Activated CD4-positive, alpha-beta T cell treated with anti-CD3 and anti-CD28 coated beads, Interleukin-2, amount 10 ng/mL, durations not matched to agents 24 days and 14 days (primary cell): ENCODE measurements around the gene TAS2R43. TPM values are rescaled to one million over a fixed set of nuclear protein-coding genes. Genes with fewer than 3 reads are reported as not detected.
"Not testable (repeated sequence)": the region's sequence is repeated elsewhere in the genome, so short reads cannot be mapped to it uniquely, and the experiment has no call there.

ENCODE experiments used
- DNase-seq: peaks from one replicate; pipeline ENCODE4 v3.0.0; 2022
- H3K27ac Mint-ChIP-seq: one replicate; pipeline ENCODE4 v1.8.0; 2022; ENCODE audit warnings: mild to moderate bottlenecking, mixed read lengths
- H3K27me3 Mint-ChIP-seq: one replicate; pipeline ENCODE4 v1.8.0; 2022; ENCODE audit warnings: mixed read lengths
- H3K36me3 Mint-ChIP-seq: one replicate; pipeline ENCODE4 v1.8.0; 2022; ENCODE audit warnings: low read depth, mild to moderate bottlenecking, mixed read lengths
- H3K4me1 Mint-ChIP-seq: one replicate; pipeline ENCODE4 v1.8.0; 2021; ENCODE audit warnings: mixed read lengths
- H3K4me3 Mint-ChIP-seq: one replicate; pipeline ENCODE4 v1.8.0; 2022; ENCODE audit warnings: mild to moderate bottlenecking, moderate library complexity, mixed read lengths
- H3K9me3 Mint-ChIP-seq: one replicate; pipeline ENCODE4 v1.8.0; 2021; ENCODE audit warnings: mixed read lengths
- intact Hi-C: fragments of 100-400 bp; cut with micrococcal nuclease; formaldehyde crosslinking; loops from one replicate; pipeline ENCODE4 v1.15.1; 2023
- total RNA-seq: library from RNA; stranded (reverse); gene quantifications from 2 replicates; pipeline ENCODE4 v1.2.3, GENCODE V29; 2022

The TAS2R43 gene
- total RNA-seq, 1 donor from 2014 or later, result 1.2 TPM

- intact Hi-C loops, result loop anchor here (5.0 kb wide), 1 partner anchor 83 kb away; the partner anchor contains the start of gene SMIM10L1
- no peak for DNase-seq
- Mint-ChIP-seq H3K27ac (no peak overlapping the region), H3K9me3 (no peaks in the 10 kb centered on the region), H3K4me1 (peaks cover 5% of the 10 kb centered on the region), H3K36me3 (peaks cover 19% of the 10 kb centered on the region), H3K4me3 (no peak overlapping the region), H3K27me3 (no peaks in the 10 kb centered on the region)
These were observed 2.9 kb downstream of the TAS2R43 start for GRCh38 chr12:11089246-11089645.

DNA sequence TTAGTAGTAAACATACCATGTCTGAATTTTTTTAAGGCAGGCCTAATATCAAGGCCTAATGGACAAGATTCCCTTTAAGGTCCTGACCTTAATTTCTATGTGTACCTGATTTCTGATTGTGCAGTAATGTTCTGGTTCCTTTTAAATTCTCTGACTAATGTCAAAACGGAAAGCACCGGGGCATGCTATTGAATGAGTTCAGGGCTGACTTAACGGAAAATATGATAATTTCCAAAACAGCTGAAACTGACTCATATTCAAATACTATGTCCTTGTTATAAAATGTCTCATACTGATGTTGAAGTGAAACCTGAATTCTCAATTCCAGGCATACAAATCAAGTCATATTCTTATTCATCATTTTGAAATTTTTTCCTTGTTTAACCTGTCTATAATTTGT, 6.7 kb downstream of the TAS2R43 start:
- Mint-ChIP-seq H3K27me3 (no peaks in the 10 kb centered on the region), H3K36me3 (peaks cover 22% of the 10 kb centered on the region), H3K4me3 (no peak overlapping the region), H3K4me1 (peaks cover 5% of the 10 kb centered on the region), H3K9me3 (peaks cover 8% of the 10 kb centered on the region), H3K27ac (peak overlapping the region; percentile 63)
- DNase-seq, result no peak
- intact Hi-C loops, result loop anchor here (2.0 to 5.0 kb wide), 2 partner anchors 49 to 87 kb away; partner anchors contain the start of genes SMIM10L1 and TAS2R30

GRCh38 chr12:11081987-11082386, 10.1 kb downstream of the TAS2R43 start:
- Mint-ChIP-seq H3K9me3 (peaks cover 8% of the 10 kb centered on the region), H3K27ac (no peak overlapping the region), H3K4me3 (no peak overlapping the region), H3K4me1 (peaks cover 5% of the 10 kb centered on the region), H3K27me3 (no peaks in the 10 kb centered on the region), H3K36me3 (peaks cover 20% of the 10 kb centered on the region)
- intact Hi-C loops, result no loop called here
- DNase-seq, result no peak

GRCh38 chr12:11078246-11078645, 13.9 kb downstream of the TAS2R43 start:
- no peaks in the 10 kb centered on the region for H3K27me3 Mint-ChIP-seq
- intact Hi-C loops, result no loop called here
- DNase-seq, result no peak
- H3K4me1 Mint-ChIP-seq, result peaks cover 3% of the 10 kb centered on the region
- peaks cover 5% of the 10 kb centered on the region for H3K9me3 Mint-ChIP-seq
- H3K36me3 Mint-ChIP-seq, result peaks cover 15% of the 10 kb centered on the region
- no peak overlapping the region for H3K27ac Mint-ChIP-seq
- no peak overlapping the region for H3K4me3 Mint-ChIP-seq

- H3K27me3 Mint-ChIP-seq, result no peaks in the 10 kb centered on the region
- H3K36me3 Mint-ChIP-seq, result peaks cover 13% of the 10 kb centered on the region
- intact Hi-C loops, result no loop called here
- no peak overlapping the region for H3K4me3 Mint-ChIP-seq
- H3K9me3 Mint-ChIP-seq, result no peaks in the 10 kb centered on the region
- H3K4me1 Mint-ChIP-seq, result peaks cover 3% of the 10 kb centered on the region
- H3K27ac Mint-ChIP-seq, result no peak overlapping the region
- no peak for DNase-seq
These were observed 16.5 kb downstream of the TAS2R43 start for GRCh38 chr12:11075642-11076041.

DNA sequence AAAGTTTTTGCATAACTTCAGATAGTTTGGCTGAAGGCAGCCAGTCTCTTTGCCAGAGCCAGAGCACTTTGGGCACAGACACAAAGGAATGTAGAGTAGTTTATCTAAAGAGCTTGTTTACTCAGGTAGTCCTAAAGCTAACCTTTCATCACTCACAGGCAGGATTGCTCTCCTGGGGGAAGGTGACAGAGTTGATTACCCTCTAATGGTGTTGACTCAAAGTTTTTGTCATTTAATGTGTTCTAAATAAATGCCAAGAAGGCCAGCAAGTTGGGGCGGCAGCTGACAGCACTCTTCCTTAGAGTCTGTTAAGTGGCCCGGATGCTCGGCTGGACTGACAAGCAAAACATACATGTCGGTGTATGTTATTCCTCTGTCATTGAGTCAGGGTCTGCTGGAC, 20.7 kb downstream of the TAS2R43 start:
- intact Hi-C loops, result loop anchor here (5.0 kb wide), 1 partner anchor 54 kb away; no protein-coding TSS in a partner anchor

DNA sequence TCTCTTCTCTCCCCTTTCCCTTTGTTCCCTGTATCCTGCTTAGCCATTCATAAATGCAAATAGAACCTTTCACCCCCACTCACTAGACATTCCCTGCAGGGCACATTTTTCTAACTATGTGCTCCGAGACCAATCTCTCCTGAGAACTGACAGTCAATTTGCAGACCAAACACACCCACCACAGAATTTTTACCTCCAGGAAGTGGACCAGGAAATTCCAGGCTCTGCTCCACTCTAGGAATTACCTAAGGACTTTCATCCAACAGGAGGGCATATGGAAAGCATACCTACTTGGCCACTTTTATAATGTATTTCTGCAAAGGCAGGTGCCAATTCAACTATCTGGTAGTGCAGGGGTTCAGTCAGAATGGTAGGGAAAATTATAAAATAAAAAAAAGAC, 21.1 kb downstream of the TAS2R43 start:
- DNase-seq, result no peak
- Mint-ChIP-seq H3K4me1 (peaks cover 3% of the 10 kb centered on the region), H3K9me3 (no peaks in the 10 kb centered on the region), H3K36me3 (peaks cover 18% of the 10 kb centered on the region), H3K27ac (no peak overlapping the region), H3K4me3 (no peak overlapping the region), H3K27me3 (no peaks in the 10 kb centered on the region)
- intact Hi-C loops, result loop anchor here (5.0 kb wide), 1 partner anchor 54 kb away; no protein-coding TSS in a partner anchor

More for the DNA sequence above, 20.7 kb downstream of the TAS2R43 start:
- Mint-ChIP-seq H3K27me3 (no peaks in the 10 kb centered on the region), H3K27ac (no peak overlapping the region), H3K36me3 (peaks cover 18% of the 10 kb centered on the region), H3K4me3 (no peak overlapping the region), H3K4me1 (peaks cover 3% of the 10 kb centered on the region), H3K9me3 (no peaks in the 10 kb centered on the region)
- no peak for DNase-seq

DNA sequence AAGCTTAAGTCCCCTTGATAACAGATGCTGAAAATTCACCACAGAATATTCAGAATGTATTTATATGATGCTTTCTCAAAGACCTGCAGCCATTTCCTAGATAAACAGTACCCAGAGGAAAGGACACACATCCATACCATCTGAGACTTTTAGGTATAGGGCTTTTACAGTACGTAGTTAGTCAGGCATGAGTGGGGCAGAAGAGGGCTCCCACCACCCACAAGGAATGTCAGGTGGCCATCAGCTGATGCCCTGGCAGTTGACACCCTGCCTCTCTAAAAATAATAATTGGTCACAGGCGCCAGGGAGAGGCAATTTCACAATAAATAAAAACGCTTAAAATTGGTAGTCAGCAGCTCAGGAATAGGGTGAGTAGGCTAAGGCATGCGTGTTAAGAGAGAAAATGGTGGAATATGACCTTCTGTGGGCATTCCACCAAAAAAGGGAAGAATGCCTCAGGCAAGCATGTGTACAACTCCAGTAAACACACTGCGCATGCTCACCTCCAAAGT, 22.2 kb downstream of the TAS2R43 start:
- H3K27ac Mint-ChIP-seq, result no peak overlapping the region
- H3K27me3 Mint-ChIP-seq, result no peaks in the 10 kb centered on the region
- no peak overlapping the region for H3K4me3 Mint-ChIP-seq
- intact Hi-C loops, result loop anchor here (5.0 kb wide), 1 partner anchor 53 kb away; no protein-coding TSS in a partner anchor
- no peaks in the 10 kb centered on the region for H3K9me3 Mint-ChIP-seq
- no peak for DNase-seq
- H3K4me1 Mint-ChIP-seq, result no peaks in the 10 kb centered on the region
- peaks cover 21% of the 10 kb centered on the region for H3K36me3 Mint-ChIP-seq

DNA sequence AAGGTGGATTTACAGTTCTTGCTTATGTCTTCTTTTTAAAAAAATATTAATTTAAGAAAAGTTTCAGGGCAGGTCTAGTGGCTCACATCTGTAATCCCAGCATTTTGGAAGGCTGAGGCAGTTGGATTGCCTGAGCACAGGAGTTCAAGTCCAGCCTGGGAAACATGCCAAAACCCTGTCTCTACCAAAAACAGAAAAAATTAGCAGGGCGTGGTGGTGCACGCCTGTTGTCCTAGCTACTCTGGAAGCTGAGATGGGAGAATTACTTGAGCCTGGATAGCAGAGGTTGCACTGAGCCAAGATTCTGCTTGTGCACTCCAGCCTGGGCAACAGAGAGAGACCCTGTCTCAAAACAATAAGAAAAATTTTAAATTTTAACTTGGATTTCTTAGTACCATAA, 24.6 kb downstream of the TAS2R43 start:
- peaks cover 21% of the 10 kb centered on the region for H3K36me3 Mint-ChIP-seq
- no peak overlapping the region for H3K4me3 Mint-ChIP-seq
- H3K27ac Mint-ChIP-seq, result no peak overlapping the region
- DNase-seq, result no peak
- peaks cover under 1% of the 10 kb centered on the region for H3K4me1 Mint-ChIP-seq
- H3K9me3 Mint-ChIP-seq, result no peaks in the 10 kb centered on the region
- intact Hi-C loops, result no loop called here
- H3K27me3 Mint-ChIP-seq, result no peaks in the 10 kb centered on the region

GRCh38 chr12:11062194-11062593, 29.9 kb downstream of the TAS2R43 start, which contains the start of gene TAS2R46:
Gene TAS2R46, minus strand, starts transcription at chr12:11062294. Its CDS starts 0 bp downstream, at chr12:11062294.
- H3K4me1 Mint-ChIP-seq, intact Hi-C loops, H3K27me3 Mint-ChIP-seq, DNase-seq, H3K9me3 Mint-ChIP-seq, H3K27ac Mint-ChIP-seq, H3K4me3 Mint-ChIP-seq: not testable (repeated sequence)
- H3K36me3 Mint-ChIP-seq, result peaks cover 11% of the 10 kb centered on the region

GRCh38 chr12:11059784-11060183, 32.3 kb downstream of the TAS2R43 start:
- Mint-ChIP-seq H3K9me3 (no peaks in the 10 kb centered on the region), H3K4me1 (peaks cover 8% of the 10 kb centered on the region), H3K27ac (no peak overlapping the region), H3K4me3 (no peak overlapping the region), H3K27me3 (no peaks in the 10 kb centered on the region), H3K36me3 (peaks cover 8% of the 10 kb centered on the region)
- DNase-seq, result no peak
- intact Hi-C loops, result no loop called here

DNA sequence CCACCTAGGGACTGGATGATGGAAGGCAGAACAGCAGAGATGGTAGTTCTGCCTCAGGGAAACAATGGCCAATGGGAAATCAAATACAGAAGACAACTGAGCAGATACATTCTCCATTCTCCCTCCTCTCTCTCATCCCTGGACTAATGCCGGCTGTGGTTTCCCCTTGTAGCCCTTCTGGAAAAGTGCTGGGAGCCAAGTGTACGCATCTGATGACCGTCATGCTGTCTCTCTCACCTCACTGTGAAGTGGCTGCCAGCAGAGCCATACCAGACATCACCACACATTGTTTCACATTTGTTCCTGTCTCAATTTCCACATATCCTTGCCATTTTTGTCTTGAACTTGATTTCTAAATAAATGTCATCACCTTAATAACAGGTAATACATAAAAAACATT, 33.1 kb downstream of the TAS2R43 start:
- no peak overlapping the region for H3K4me3 Mint-ChIP-seq
- intact Hi-C loops, result no loop called here
- H3K27me3 Mint-ChIP-seq, result no peaks in the 10 kb centered on the region
- no peaks in the 10 kb centered on the region for H3K9me3 Mint-ChIP-seq
- peaks cover 5% of the 10 kb centered on the region for H3K36me3 Mint-ChIP-seq
- DNase-seq, result no peak
- H3K4me1 Mint-ChIP-seq, result peaks cover 8% of the 10 kb centered on the region
- H3K27ac Mint-ChIP-seq, result no peak overlapping the region

GRCh38 chr12:11055306-11055705, 36.8 kb downstream of the TAS2R43 start:
- Mint-ChIP-seq H3K36me3 (peaks cover 15% of the 10 kb centered on the region), H3K27me3 (no peaks in the 10 kb centered on the region), H3K9me3 (peaks cover 9% of the 10 kb centered on the region), H3K4me3 (no peak overlapping the region), H3K27ac (no peak overlapping the region), H3K4me1 (no peaks in the 10 kb centered on the region)
- DNase-seq, result no peak
- intact Hi-C loops, result no loop called here

DNA sequence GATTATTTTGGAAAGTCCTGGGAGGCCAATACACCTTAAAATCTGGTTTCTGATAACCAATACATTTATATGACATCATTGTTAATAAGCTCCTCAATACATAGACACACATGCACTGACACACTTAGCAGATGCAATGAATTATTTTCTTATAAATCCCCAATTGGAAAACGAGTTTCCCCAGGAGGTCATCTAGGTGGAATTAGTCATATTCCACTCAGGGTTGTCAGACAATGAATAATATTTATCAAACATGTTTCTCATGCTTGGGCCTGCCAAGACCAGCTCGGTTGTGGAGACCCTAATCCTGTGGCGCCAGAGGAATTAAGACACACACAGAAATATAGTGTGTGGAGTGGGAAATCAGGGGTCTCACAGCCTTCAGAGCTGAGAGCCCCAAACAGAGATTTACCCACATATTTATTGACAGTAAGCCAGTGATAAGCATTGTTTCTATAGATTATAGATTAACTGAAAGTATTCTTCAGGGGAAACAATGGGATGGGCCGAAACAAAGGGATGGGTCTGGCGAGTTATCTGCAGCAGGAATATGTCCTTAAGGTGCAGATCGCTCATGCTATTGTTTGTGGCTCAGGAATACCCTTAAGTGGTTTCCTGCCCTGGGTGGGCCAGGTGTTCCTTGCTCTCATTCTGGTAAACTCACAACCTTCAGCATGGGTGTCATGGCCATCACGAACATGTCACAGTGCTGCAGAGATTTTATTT, 42.1 kb downstream of the TAS2R43 start:
- intact Hi-C loops, H3K27me3 Mint-ChIP-seq, H3K4me3 Mint-ChIP-seq, H3K27ac Mint-ChIP-seq, DNase-seq, H3K4me1 Mint-ChIP-seq: not testable (repeated sequence)
- Mint-ChIP-seq H3K9me3 (peaks cover 19% of the 10 kb centered on the region), H3K36me3 (peaks cover 45% of the 10 kb centered on the region)
